Keratinocyte (primary cell): ENCODE data around the gene TOX3.

Experiments used
- CTCF ChIP-seq, 3 experiments: IDR thresholded peaks in 1 of 3; conservative IDR thresholded peaks in 1 of 3; optimal IDR thresholded peaks in 1 of 3; 2 replicates in 2 of 3; 3 replicates in 1 of 3; pipeline versions ENCODE3 to v1.5.1; 2011; ENCODE audit warnings: low read length in 3 of 3, mild to moderate bottlenecking in 3 of 3, moderate library complexity in 2 of 3, control low read depth in 1 of 3, inconsistent platforms in 1 of 3; ENCODE audit not compliant: insufficient read depth in 2 of 3; ENCODE audit errors: extremely low read depth in 1 of 3
- EZH2 ChIP-seq: IDR thresholded peaks from one replicate; pipeline ENCODE4 v1.6.1; 2012; ENCODE audit warnings: inconsistent platforms, mild to moderate bottlenecking, low read length, moderate library complexity

- TF ChIP-seq CTCF (optimal IDR thresholded peaks at IDR 0.05 in 1 of 3, IDR thresholded peaks at IDR 0.05 in 1 of 3, conservative IDR thresholded peaks at IDR 0.05 in 1 of 3; ENCODE audit: extremely low read depth in 1 of 3, insufficient read depth in 2 of 3, low read length in 3 of 3) (no peak), EZH2 (no peak)
These were observed 94.9 kb downstream of the TOX3 start for GRCh38 chr16:52451971-52452421.
